Measurements from ENCODE around the gene AIRE.
"Not testable (repeated sequence)": the region's sequence is repeated elsewhere in the genome, so short reads cannot be mapped to it uniquely, and the experiment has no call there.

The AIRE gene

GRCh38 chr21:44291078-44291935, 5.6 kb downstream of the AIRE start:
- no peak overlapping the region for H3K27ac ChIP-seq
- no peak for DNase-seq (ENCODE audit: low read depth, low spot score)

- DNase-seq (ENCODE audit: low read depth, low spot score) = no peak
- H3K27ac ChIP-seq = no peak overlapping the region
Measured at GRCh38 chr21:44291936-44292811, 6.5 kb downstream of the AIRE start.

DNA sequence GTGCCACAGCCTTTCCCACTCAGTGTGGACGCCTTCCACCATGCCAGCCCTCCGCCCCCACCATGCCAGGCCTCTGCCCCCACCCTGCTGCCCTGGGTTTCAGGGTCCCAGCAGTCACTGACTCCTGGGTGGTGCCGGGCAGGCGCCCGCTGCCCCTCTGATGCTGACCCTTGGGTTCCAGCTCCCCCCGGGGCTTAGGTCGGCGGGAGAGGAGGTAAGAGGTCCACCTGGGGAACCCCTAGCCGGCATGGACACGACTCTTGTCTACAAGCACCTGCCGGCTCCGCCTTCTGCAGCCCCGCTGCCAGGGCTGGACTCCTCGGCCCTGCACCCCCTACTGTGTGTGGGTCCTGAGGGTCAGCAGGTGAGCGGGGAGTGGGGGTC, 7.1 kb downstream of the AIRE start:
- DNase-seq (ENCODE audit: low read depth, low spot score) = no peak
- H3K27ac ChIP-seq = no peak overlapping the region

- H3K27ac ChIP-seq = no peak overlapping the region
- DNase-seq (ENCODE audit: low read depth, low spot score) = no peak
Measured at GRCh38 chr21:44293551-44294231, 8.0 kb downstream of the AIRE start.

GRCh38 chr21:44294391-44295162, 8.9 kb downstream of the AIRE start:
- H3K27ac ChIP-seq = no peak overlapping the region

GRCh38 chr21:44295163-44295573, 9.5 kb downstream of the AIRE start:
- no peak for DNase-seq (ENCODE audit: low read depth, low spot score)
- H3K27ac ChIP-seq = no peak overlapping the region

More at GRCh38 chr21:44294391-44295162, 8.9 kb downstream of the AIRE start:
- no peak for DNase-seq (ENCODE audit: low read depth, low spot score)

DNA sequence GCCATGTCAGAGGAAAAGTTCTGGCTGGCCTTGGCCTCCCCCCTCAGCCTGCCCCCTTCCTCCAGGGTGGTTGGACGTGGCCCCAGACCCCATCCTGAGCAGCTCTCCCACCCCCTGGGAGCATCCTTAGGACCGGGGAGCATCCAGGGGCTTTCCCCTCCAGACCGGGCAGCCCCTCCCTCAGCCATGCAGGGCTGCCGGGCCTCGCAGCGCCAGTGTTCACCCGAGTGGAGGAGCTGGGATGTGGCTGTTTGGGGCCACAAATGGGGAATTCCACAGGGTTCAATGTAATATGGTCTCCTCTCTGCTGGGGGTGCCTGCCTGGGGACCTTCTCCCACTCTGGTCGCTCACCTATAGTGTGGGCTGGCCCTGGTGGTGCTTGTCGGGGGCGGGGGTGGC, 10.0 kb downstream of the AIRE start:
- no peak overlapping the region for H3K27ac ChIP-seq
- DNase-seq (ENCODE audit: low read depth, low spot score) = no peak

DNA sequence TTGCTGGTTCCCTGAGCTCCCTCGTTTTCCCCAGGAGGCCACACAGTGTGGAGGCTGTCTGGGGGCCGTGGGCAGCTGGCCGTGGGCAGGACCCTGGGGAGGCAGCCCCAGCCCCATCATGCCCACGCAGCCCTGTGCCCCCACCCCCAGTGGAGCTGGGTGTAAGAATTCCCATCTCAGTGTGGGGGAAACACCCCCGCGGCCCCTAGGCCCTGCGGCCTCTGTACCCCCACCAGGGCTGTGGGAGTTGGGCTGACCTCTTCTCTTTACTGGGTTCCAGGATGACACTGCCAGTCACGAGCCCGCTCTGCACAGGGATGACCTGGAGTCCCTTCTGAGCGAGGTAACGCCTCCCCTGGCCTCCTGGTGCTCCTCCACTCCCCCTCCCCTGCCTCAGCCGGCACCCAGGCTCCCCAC, 10.4 kb downstream of the AIRE start:
- DNase-seq (ENCODE audit: low read depth, low spot score) = no peak
- H3K27ac ChIP-seq = no peak overlapping the region

- no peak overlapping the region for H3K27ac ChIP-seq
- DNase-seq (ENCODE audit: low read depth, low spot score) = no peak
Measured at GRCh38 chr21:44296916-44297315, 11.2 kb downstream of the AIRE start.

GRCh38 chr21:44297525-44298290, 12.0 kb downstream of the AIRE start:
- peak; percentile 27 for DNase-seq (ENCODE audit: low read depth, low spot score)
- H3K27ac ChIP-seq = no peak overlapping the region

GRCh38 chr21:44298301-44298700, 12.6 kb downstream of the AIRE start:
- no peak overlapping the region for H3K27ac ChIP-seq

DNA sequence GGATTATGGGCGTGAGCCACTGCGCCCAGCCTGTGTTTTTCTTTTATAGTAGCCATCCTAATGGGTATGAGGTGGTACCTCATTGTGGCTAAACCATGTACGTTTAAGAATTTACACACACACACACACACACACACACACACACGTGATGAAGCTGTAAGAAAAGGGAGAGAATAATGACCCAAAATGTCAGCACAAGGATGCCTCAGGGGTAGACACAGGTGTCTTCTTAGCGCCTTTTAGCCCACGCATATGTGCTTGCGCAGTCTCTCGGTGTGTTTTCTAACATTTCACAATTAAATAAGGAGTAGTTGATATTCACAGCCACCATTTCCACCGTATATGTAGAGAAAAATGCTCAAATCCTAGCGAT, 13.4 kb downstream of the AIRE start:
- peak overlapping the region; percentile 69 for H3K27ac ChIP-seq
- no peak for DNase-seq (ENCODE audit: low read depth, low spot score)

More at GRCh38 chr21:44298301-44298700, 12.6 kb downstream of the AIRE start:
- DNase-seq (ENCODE audit: low read depth, low spot score) = no peak

DNA sequence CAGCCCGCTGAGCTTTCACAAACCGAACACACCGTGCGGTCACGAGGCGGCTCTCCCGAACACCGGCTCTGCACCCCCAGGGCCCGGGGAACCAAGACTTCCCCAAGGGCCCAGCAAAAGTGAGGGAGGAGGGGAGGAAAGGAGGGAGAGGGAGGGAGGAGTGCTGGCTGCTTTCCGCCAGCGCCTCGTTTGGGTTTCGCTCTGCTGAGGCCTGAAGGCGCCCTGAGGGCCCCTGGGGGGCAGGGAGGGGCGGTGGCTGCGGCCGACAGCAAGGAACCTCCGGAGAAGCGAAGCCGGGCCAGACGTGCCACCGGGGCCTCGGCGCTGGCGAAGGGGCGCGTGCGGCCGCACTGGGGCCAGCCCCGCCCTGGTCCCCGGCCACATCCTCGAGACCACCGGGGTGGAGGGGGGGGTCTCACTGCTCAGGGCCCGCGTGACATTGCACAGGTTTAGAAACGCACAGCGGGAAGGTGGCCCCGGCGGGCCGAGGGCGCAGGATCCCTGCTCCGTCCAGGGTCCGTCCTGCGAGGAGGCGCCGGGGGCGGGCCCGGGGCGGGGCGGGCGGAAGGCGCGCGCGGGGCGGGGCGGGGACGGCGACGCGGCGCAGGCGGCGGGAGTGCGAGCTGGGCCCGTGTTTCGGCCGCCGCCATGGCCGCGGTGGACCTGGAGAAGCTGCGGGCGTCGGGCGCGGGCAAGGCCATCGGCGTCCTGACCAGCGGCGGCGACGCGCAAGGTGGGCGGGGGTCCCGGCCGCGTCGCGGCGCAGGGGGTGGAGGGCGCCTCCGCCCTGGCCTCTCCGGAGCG, 14.0 kb downstream of the AIRE start, which contains the start of gene PFKL:
Gene PFKL, plus strand, starts transcription at position 596 of the 804 bp plus-strand sequence. Its CDS starts 53 bp downstream, at position 649.
- H3K27ac ChIP-seq = peak within 1 kb of the TSS; percentile 69
- no peak for DNase-seq (ENCODE audit: low read depth, low spot score)

DNA sequence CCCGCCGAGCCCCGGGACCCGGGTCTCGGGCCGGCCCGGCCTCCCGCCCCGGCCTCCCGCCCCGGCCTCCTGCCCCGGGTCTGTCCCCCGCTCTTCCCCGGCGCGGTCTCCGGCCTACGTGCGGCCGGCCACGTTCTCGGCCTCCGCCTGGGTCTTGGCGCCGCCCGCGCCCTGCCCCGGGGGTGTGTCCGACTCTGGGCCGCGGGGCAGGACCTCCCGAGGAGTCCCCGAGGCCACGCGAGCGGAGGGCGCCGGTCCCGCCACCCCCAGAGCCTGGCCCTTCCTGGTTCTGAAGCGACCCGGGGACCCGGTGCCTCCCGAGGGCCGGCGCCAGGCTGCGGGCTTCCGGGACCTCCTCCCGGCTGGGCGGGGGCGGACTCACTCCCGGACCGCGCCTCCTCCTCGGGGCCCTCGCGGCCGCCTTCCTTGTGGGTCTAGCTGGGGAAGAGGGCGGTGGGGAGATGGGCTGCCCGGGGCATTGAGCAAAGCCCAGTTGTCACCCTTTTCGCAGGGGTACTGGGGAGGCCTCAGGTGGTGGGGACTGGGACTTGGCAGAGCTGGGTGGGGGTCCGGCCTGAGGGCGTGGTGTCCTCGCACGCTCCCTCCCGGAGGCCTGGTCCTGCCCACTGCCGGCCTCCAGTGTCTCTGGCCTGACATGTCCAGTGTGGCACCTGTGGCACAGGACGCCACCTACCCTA, 14.7 kb downstream of the AIRE start:
- H3K27ac ChIP-seq = peak overlapping the region; percentile 69
- no peak for DNase-seq (ENCODE audit: low read depth, low spot score)

DNA sequence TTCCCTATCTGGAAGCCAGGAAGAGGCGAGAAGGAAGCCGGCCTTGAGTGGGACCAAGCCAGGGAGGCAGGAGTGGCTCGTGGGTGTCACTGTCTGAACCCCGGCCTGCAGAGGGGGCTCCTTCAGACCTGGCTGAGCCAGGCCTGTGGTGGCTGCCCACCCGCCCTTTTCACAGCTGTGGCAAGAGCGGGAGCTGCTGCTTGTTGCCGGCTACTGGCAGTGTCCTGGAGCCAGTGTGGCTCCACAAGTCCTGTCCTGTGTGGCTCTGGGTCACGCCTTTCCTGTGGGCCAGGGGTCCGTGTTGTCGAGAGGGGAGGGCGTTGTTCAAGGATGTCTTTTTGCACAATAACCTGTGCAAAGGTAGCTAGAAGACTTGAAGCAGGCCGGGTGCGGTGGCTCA, 15.5 kb downstream of the AIRE start:
- no peak for DNase-seq (ENCODE audit: low read depth, low spot score)
- peak overlapping the region; percentile 69 for H3K27ac ChIP-seq

DNA sequence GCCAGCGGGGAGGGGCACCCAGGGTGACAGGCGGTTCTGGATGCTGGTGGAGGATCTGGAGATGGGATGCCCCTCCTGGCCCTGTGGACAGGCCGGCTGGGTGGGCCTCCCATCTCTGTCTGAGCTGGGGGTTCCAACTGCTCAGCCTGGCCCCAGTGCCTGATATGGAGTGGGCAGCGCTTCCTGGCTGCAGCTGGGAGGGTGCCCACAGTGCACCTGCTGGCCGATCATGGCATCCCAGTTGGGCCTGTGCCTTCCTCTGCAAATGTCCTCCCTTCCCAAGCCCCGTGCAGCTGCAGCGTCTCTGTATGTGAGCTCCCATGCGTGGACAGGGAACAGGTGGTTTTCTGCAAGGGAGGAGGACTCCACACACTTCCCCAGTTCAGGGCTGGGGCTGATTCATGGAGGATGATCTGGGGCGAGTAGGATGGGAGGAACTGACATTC, 16.3 kb downstream of the AIRE start:
- no peak for DNase-seq (ENCODE audit: low read depth, low spot score)
- no peak overlapping the region for H3K27ac ChIP-seq

- DNase-seq (ENCODE audit: low read depth, low spot score) = peak; percentile 22
- not testable (repeated sequence) for H3K27ac ChIP-seq
Measured at GRCh38 chr21:44302573-44303401, 17.1 kb downstream of the AIRE start.
